NCI-H187 (cell line): Measurements from ENCODE around the gene ANKMY1.
"Not testable (repeated sequence)": the region's sequence is repeated elsewhere in the genome, so short reads cannot be mapped to it uniquely, and the experiment has no call there.

Source experiments
- DNase-seq, 2 experiments: peaks; one replicate each; lab custom pipeline; 2025; lab: John Stamatoyannopoulos, UW

Gene ANKMY1

DNA sequence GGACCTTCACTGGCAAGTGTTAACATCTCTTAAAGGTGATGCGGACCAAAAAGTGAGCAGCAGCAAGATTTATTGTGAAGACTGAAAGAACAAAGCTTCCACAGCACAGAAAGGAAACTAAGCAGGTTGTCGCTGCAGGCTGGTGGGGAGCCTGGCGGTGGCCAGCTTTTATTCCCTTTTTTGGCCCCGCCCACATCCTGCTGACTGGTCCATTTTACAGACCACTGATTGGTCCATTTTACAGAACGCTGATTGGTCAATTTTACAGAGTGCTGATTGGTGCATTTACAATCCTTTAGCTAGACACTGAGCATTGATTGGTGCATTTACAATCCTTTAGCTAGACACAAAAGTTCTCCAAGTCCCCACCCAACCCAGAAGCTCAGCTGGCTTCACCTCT is 35.9 kb downstream of the ANKMY1 start:
- DNase-seq: not testable (repeated sequence)

- DNase-seq: no peak
Measured at GRCh38 chr2:240520974-240521350, 36.8 kb downstream of the ANKMY1 start.

GRCh38 chr2:240520130-240520973 is 37.4 kb downstream of the ANKMY1 start:
- DNase-seq: no peak

DNA sequence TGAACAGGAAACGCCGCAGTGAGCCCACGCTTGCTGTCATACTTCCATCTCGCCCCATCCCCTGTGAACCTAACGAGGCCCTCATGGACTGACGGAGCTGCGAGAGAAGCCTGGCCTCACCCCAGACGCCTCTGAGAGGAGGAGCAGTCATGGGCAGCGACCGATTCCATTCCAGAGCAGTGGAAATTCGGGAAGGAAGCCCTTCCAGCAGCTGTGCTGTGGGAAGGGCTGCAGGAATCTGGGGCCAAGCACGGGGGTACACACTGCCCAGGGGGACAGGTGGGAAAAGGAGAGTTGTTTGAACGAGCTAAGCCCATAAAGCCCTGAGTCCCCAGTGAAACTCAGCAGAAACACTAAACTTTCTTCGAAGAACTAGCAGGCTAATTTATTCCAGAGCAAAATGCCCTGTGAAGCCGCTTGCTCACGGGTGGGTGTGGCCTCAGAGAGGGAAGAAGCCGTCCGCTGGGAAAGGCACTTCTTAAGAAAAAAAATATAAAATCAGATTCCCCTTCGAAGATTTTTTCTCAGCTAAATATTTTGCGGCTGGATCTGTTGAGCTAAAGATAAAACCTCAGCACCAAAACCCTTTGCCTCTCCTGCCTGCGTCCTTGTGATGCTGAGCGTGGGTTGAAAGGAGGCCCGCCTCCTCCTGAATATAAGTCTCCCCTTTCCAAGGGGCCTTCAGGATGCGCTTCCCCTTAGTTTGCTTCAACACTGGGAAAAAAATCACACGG is 38.2 kb downstream of the ANKMY1 start:
- no peak for DNase-seq

DNA sequence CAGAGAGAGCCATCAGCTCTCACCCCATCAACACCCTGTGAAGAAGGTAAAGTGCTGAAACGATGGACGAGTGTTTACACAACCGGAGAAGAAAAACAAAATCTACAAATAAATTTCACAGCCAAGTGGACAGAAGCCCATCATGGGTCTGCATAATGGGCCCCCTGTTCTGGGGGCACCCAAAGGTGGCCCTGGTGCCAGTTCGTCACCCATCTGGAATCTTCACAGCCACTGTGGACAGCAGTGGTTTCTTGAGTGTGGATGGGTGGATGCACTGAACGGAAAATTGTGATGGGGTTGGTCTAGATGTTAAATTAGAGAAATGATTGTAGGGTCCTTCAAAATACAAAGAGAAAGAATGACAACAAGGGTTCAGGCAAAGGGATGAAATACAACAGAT is 38.8 kb downstream of the ANKMY1 start:
- DNase-seq: no peak

DNA sequence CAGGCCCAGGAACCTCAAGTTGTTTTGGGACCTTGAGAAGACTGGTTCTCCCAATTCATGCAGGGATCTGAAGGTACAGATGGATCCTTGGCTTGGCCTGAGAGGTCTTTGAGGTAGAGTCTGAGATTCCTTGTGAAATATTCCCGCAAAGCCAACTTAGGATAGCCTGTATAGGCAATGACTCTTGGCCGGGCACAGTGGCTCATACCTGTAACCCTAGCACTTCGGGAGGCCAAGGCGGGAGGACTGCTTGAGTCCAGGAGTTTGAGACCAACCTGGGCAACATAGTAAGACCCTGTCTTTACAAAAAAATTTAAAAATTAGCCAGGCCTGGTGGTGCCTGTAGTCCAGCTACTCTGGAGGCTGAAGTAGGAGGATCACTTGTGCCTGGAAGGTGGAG is 40.4 kb downstream of the ANKMY1 start:
- DNase-seq: no peak

DNA sequence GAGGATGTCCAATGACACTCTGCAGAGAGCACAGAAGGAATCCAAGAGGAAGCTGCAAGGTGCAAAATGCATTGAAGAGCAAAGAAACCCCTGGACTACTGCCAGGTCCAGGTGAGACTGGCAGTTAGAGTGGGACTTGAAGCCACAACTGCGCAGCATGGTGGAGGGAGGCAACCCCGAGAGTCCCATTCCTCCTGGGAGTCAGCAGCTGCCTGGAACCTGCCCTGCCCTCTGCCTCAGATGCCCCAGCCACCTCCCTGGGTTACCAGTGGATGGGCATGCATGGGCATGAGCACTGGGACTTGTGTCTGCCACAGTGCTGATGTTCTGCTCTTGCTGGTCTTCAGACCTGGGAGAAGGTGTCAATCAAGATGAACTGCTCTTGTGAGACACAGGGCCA is 43.2 kb downstream of the ANKMY1 start:
- no peak for DNase-seq

DNA sequence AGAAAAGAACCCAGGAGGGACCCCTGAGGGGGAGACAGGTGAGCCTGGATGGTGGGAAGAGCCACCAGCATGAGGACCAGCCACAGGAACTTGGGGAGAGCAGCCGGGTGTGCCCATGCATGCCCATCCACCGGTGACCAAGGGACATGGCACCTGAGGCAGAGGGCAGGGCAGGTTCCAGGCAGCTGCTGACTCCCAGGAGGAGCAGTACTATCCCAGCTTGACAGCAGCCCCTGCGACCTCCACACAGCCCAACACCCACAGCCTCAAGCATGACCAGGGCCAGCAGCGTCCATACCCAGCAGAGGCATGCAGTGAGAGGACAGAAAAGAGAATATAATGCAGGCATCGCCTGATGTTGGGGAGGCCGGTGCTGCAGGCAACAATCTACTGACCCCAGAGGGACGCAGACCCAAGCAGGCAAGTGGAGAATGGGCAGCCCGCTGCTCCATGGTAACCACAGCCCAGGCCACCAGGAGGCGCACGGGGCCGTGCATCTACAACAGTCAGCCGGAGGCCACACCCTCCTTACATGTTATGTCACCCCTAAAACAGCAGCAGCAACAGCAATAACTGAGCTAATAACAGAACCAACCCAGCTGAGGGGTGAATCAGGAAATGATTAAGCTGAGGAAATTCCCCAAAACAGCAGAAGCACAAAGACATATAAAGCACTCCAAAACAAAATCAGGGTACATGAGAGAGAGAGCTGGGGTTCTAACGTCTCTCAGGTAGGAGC is 44.1 kb downstream of the ANKMY1 start:
- no peak for DNase-seq

DNA sequence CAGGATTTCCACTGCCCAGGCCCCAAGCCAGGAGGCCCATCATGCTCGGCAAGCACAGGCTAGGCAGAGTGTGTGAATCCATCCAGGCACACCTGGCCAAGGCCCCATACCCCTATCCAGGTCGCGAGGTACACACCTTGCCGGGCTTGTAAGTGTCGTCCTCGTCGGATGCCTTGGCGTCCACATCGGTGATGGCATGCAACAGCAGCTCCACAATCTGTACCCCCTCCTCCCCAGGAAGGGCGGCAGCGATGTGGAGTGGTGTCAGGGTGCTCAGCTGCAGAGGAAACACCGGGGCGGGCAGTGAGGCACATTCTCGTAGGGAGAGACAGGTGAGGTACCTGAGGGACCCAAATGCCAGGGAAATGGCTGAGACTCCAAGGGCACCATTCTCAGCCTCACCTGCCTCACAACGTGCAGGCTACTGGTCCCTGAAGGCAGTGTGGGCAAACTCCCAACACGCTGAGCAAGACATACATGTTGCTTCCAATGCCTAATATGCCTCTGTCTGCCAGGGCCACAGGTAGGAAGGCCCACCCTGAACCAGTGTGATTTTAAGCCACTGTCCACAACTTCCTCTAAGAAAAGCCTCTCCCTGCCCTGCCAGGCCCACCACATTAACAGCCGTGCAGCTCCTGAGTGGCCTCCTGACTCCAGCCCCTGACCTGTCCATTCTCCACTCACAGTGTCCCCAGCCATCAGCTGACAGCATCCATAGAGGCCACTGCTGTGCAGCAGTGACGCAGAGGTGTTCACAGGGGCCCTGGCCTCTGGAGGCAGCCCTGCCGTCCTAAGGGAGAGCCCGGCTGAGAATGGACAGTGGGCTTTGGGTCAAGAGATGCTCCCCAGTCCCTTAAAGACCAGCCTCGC is 44.9 kb downstream of the ANKMY1 start:
- no peak for DNase-seq

DNA sequence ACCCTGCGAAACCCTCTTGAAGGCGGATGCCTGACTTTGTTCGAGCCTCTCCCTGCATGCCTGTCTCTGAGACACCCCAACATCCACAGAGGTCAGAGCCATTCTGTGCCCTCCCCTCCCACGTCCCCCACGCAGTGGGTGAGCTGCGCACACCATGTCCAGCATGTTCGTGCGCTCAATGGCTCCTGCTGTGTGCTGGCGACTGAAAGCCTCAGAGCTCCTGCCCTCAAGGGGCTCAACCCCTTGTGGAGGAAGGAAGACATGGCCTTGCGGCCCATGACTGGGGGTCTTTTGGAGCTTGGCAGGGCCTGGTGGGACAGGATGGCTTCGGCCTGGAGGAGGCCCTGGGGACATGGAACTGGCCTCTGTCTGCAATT is 45.7 kb downstream of the ANKMY1 start:
- no peak for DNase-seq

DNA sequence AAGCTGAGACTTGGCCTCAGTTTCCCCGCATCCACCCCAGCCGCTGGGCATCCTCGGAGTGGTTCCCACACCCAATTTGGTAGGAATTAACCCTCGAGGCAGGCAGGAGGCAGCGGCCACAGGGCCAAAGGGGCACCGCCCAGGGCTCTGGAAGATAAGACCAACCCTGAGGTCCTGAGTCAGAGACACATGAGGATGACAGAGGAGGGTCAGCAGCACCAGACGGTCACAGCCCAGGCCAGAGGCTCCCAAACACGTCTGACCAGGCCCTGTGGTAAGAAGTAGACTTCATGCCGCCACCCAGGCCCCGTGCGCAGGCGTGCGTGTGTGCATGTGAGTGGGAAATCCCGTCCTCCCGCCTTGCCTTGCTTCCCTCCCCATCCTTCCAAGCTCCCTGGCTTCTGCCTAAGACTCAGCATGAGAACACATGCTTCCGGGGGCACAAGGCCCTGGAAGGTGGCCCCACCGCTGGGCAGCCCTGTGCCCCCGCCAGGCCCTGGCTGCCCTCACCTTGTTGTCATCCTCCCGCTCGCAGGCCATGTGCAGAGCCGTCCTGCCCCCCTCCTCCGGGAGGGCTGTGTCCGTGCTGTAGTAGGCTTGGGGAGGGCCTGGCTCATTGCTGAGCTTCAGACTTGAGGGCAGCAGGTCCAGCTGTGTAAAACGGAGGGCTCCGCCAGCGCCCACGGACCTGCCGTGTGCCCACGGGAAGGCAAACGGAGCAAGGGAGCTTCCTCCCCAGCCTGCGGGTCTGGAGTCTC is 46.3 kb downstream of the ANKMY1 start:
- no peak for DNase-seq

GRCh38 chr2:240510513-240511210 is 47.1 kb downstream of the ANKMY1 start:
- DNase-seq: no peak

GRCh38 chr2:240509667-240510512 is 47.9 kb downstream of the ANKMY1 start:
- DNase-seq: no peak

GRCh38 chr2:240508832-240509545 is 48.8 kb downstream of the ANKMY1 start:
- DNase-seq: no peak

- DNase-seq: no peak
Measured at GRCh38 chr2:240507778-240508251, 50.0 kb downstream of the ANKMY1 start.

GRCh38 chr2:240507060-240507777 is 50.6 kb downstream of the ANKMY1 start:
- no peak for DNase-seq

GRCh38 chr2:240506406-240507059 is 51.3 kb downstream of the ANKMY1 start:
- no peak for DNase-seq
